Measurements from ENCODE around the gene NELL1. TPM values are rescaled to one million over a fixed set of nuclear protein-coding genes. Genes with fewer than 3 reads are reported as not detected.

Gene NELL1
- total and polyA plus RNA-seq, 2 donors (not counting 3 experiments of a cell fraction or from before 2014, with no cell fraction given), result not detected

DNA sequence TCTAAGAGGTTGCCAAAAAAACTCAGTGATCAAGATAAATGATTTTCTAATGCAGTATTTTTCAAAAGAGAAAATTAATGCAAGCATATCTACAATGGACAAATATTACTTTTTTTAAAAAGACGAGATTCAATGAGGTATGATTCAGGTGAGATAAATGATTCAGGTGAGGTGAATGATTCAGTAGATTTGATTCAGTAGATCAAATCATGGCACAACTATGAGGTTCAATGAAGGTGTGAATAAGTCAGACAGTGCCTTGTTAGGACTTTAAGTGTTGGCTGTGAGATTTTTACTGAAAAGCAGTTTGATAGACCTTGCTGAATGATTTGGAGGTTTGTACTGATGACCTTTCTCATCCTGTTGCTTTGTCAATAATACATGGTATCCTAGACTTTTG is 742.2 kb downstream of the NELL1 start:
- DNase-seq (ENCODE audit: low read depth, low spot score), result no peak
- TF ChIP-seq POLR2AphosphoS5 (IDR thresholded peaks at IDR 0.05; ENCODE audit: insufficient read depth, low read depth, low read length), result no peak
- no peak for TF ChIP-seq EZH2 (IDR thresholded peaks at IDR 0.05; ENCODE audit: borderline replicate concordance, low read depth, low read length, severe bottlenecking)
- no peak for TF ChIP-seq MYC (IDR thresholded peaks at IDR 0.05; ENCODE audit: low read depth, low read length)
- no peak for TF ChIP-seq CTCF (IDR thresholded peaks at IDR 0.05; ENCODE audit: extremely low read depth in 1 of 2, insufficient read depth in 1 of 2, low read depth in 1 of 2, low read length in 2 of 2)
- no peak for TF ChIP-seq JUN (IDR thresholded peaks at IDR 0.05; ENCODE audit: borderline replicate concordance, insufficient read depth, insufficient read length, low read depth)
- TF ChIP-seq, protein P1, sequence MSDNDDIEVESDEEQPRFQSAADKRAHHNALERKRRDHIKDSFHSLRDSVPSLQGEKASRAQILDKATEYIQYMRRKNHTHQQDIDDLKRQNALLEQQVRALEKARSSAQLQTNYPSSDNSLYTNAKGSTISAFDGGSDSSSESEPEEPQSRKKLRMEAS (IDR thresholded peaks at IDR 0.05; ENCODE audit: insufficient read depth, insufficient read length), result no peak
- TF ChIP-seq POLR2A (IDR thresholded peaks at IDR 0.05; ENCODE audit: low read depth, low read length), result no peak
- no peak for TF ChIP-seq GATA2 (IDR thresholded peaks at IDR 0.05; ENCODE audit: insufficient read depth, insufficient read length, low read depth, low read length)
- no peak for TF ChIP-seq FOS (IDR thresholded peaks at IDR 0.05; ENCODE audit: borderline replicate concordance, insufficient read depth, low read length)
- Histone ChIP-seq H3K9me3 (replicated peaks; ENCODE audit: control insufficient read depth, insufficient read depth, low read length) (peaks cover 2% of the 10 kb centered on the region), H3K9me1 (replicated peaks; ENCODE audit: control insufficient read depth, extremely low read depth, insufficient read depth, low read length) (no peaks in the 10 kb centered on the region), H3K4me2 (ENCODE audit: insufficient read depth, low read length) (no peak overlapping the region), H3K27me3 (ENCODE audit: control insufficient read depth in 2 of 2, insufficient read depth in 2 of 2, low read length in 2 of 2) (no peaks in the 10 kb centered on the region), H3K36me3 (ENCODE audit: control insufficient read depth in 2 of 2, extremely low read depth in 1 of 2, insufficient read depth in 2 of 2, low read length in 2 of 2) (no peaks in the 10 kb centered on the region), H3K9ac (replicated peaks; ENCODE audit: extremely low read depth, insufficient read depth, low read length) (no peak overlapping the region), H3K79me2 (ENCODE audit: control insufficient read depth, insufficient read depth, low read length) (no peaks in the 10 kb centered on the region), H3K4me3 (replicated peaks in 1 of 3; ENCODE audit: insufficient read depth in 1 of 3, low read depth in 1 of 3, low read length in 3 of 3) (no peak overlapping the region), H2AFZ (ENCODE audit: low read depth, low read length) (no peak overlapping the region), H4K20me1 (replicated peaks; ENCODE audit: control insufficient read depth, extremely low read depth, insufficient read depth, low read length) (no peaks in the 10 kb centered on the region), H3K27ac (ENCODE audit: insufficient read depth, low read depth, low read length) (no peak overlapping the region), H3K4me1 (ENCODE audit: control insufficient read depth, extremely low read depth, insufficient read depth, low read length) (no peaks in the 10 kb centered on the region)
- POLR2A ChIA-PET, result no interaction called here
- dilution Hi-C loops (cut with MboI; ENCODE audit: extremely low pct_ligation_motif_present, low sequenced_read_pairs), result no loop called here
- BruUV-seq (replicated peaks), result no TSS peak
- CTCF ChIA-PET, result no interaction called here
- intact Hi-C loops (cut with micrococcal nuclease), result no loop called here
- no peak for FAIRE-seq

Data from endothelial cell of umbilical vein (primary cell).